Measurements from ENCODE around the gene UNC80.

The UNC80 gene

DNA sequence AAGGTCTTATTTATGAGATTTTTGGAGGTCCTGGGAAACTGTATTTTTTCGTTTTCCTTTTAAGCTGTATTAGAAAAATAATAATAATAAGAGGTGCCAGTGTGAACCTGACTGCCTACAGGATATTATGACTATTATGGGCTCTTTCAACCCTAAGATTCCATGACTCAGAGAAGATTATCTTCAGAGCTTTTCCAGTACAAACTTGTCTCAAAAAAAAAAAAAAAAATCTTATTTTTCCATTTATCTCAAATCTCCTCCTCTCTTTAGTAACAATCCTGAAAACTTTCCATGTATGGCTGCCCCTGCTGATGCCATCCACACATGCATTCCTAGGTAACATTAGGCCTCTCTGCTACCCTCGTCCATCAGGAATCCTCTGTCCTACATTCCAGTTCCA, 194.1 kb downstream of the UNC80 start:
- Histone ChIP-seq H3K4me2 (ENCODE audit: low read depth, low read length) (no peak overlapping the region), H3K4me3 (ENCODE audit: low read length) (no peak overlapping the region), H3F3A (ENCODE audit: insufficient read depth, low read length) (no peaks in the 10 kb centered on the region), H3K4me1 (ENCODE audit: low read length) (peaks cover 1% of the 10 kb centered on the region; the same call in 1 of the 2 replicates), H3K36me3 (replicated peaks; ENCODE audit: insufficient read depth, low read length) (no peaks in the 10 kb centered on the region), H3K9me2 (replicated peaks; ENCODE audit: insufficient read depth, low read length) (no peaks in the 10 kb centered on the region), H3K27me3 (replicated peaks; ENCODE audit: insufficient read depth, low read length) (no peaks in the 10 kb centered on the region), H4K20me1 (ENCODE audit: insufficient read depth, low read length) (no peaks in the 10 kb centered on the region), H3K9me3 (replicated peaks; ENCODE audit: insufficient read depth, low read length) (no peaks in the 10 kb centered on the region), H3K27ac (ENCODE audit: low read length) (no peak overlapping the region), H3K79me2 (ENCODE audit: low read length) (no peaks in the 10 kb centered on the region), H2AFZ (ENCODE audit: low read length) (no peak overlapping the region), H3K9ac (ENCODE audit: low read length) (no peak overlapping the region)
- no peak for TF ChIP-seq EZH2phosphoT487 (IDR thresholded peaks at IDR 0.05; ENCODE audit: low read length)
- TF ChIP-seq, protein P1, sequence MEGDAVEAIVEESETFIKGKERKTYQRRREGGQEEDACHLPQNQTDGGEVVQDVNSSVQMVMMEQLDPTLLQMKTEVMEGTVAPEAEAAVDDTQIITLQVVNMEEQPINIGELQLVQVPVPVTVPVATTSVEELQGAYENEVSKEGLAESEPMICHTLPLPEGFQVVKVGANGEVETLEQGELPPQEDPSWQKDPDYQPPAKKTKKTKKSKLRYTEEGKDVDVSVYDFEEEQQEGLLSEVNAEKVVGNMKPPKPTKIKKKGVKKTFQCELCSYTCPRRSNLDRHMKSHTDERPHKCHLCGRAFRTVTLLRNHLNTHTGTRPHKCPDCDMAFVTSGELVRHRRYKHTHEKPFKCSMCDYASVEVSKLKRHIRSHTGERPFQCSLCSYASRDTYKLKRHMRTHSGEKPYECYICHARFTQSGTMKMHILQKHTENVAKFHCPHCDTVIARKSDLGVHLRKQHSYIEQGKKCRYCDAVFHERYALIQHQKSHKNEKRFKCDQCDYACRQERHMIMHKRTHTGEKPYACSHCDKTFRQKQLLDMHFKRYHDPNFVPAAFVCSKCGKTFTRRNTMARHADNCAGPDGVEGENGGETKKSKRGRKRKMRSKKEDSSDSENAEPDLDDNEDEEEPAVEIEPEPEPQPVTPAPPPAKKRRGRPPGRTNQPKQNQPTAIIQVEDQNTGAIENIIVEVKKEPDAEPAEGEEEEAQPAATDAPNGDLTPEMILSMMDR (IDR thresholded peaks at IDR 0.05; ENCODE audit: low read length) = no peak
- DNase-seq = no peak

DNA sequence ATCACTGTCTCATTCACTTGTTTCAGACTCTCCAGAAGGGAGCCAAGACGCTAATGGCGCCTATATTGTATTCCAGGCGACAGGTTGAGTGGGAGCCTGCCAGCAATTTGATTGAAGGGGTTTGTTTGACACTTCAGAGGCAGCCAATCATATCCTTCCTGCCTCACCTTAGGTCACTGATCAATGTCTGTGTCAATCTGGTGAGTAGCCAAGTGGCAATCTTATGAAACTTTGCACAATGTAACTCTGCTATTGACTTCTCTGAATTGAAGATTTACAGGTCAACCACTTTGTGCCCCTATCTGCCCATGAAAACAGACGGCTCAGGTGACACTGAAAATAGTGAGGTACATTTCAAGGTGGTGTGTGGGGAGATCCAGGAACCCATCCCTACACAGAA, 198.1 kb downstream of the UNC80 start:
- TF ChIP-seq, protein P1 (IDR thresholded peaks at IDR 0.05; ENCODE audit: low read length) = no peak
- TF ChIP-seq EZH2phosphoT487 (IDR thresholded peaks at IDR 0.05; ENCODE audit: low read length) (no peak), EZH2 (optimal IDR thresholded peaks at IDR 0.05; ENCODE audit: low read depth, low read length) (no peak)

DNA sequence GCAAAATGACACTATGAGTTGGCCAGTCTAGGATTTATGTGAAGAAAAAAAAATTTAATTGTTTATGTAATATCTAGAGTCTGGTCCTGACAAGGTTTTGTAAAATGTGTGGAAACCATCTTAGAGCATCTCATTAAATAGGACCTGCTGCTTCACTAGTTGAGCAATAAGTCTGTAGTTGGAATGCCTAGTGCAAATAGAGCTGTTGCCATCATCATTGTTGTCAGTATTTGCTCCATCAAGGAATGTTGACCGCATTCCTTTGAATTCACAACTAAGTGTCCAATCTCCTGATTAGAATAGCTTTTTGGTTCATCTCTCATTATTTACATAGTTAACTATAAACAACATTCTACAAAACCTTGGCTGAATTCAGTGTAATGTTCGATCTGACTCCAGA, 198.6 kb downstream of the UNC80 start:
- no peaks in the 10 kb centered on the region for H3K36me3 ChIP-seq (replicated peaks; ENCODE audit: insufficient read depth, low read length)
- no peak for TF ChIP-seq EZH2phosphoT487 (IDR thresholded peaks at IDR 0.05; ENCODE audit: low read length)
- TF ChIP-seq, protein P1 (IDR thresholded peaks at IDR 0.05; ENCODE audit: low read length) = no peak
- no peak for TF ChIP-seq EZH2 (optimal IDR thresholded peaks at IDR 0.05; ENCODE audit: low read depth, low read length)
- no peak overlapping the region for H3K4me3 ChIP-seq (ENCODE audit: low read length)
- no peaks in the 10 kb centered on the region for H3F3A ChIP-seq (ENCODE audit: insufficient read depth, low read length)
- no peak overlapping the region for H3K4me2 ChIP-seq (ENCODE audit: low read depth, low read length)
- H4K20me1 ChIP-seq (ENCODE audit: insufficient read depth, low read length) = no peaks in the 10 kb centered on the region
- no peaks in the 10 kb centered on the region for H3K9me3 ChIP-seq (replicated peaks; ENCODE audit: insufficient read depth, low read length)
- H2AFZ ChIP-seq (ENCODE audit: low read length) = no peak overlapping the region
- no peaks in the 10 kb centered on the region for H3K9me2 ChIP-seq (replicated peaks; ENCODE audit: insufficient read depth, low read length)
- no peak overlapping the region for H3K27ac ChIP-seq (ENCODE audit: low read length)
- H3K9ac ChIP-seq (ENCODE audit: low read length) = no peak overlapping the region
- no peak for DNase-seq
- H3K79me2 ChIP-seq (ENCODE audit: low read length) = no peaks in the 10 kb centered on the region
- H3K4me1 ChIP-seq (ENCODE audit: low read length) = no peaks in the 10 kb centered on the region
- H3K27me3 ChIP-seq (replicated peaks; ENCODE audit: insufficient read depth, low read length) = no peaks in the 10 kb centered on the region

More for the DNA sequence above, 198.1 kb downstream of the UNC80 start:
- Histone ChIP-seq H3F3A (ENCODE audit: insufficient read depth, low read length) (no peaks in the 10 kb centered on the region), H3K36me3 (replicated peaks; ENCODE audit: insufficient read depth, low read length) (no peaks in the 10 kb centered on the region), H4K20me1 (ENCODE audit: insufficient read depth, low read length) (no peaks in the 10 kb centered on the region), H3K79me2 (ENCODE audit: low read length) (no peaks in the 10 kb centered on the region), H3K4me2 (ENCODE audit: low read depth, low read length) (no peak overlapping the region), H3K27ac (ENCODE audit: low read length) (no peak overlapping the region), H3K4me3 (ENCODE audit: low read length) (no peak overlapping the region), H3K9me2 (replicated peaks; ENCODE audit: insufficient read depth, low read length) (no peaks in the 10 kb centered on the region), H3K9me3 (replicated peaks; ENCODE audit: insufficient read depth, low read length) (no peaks in the 10 kb centered on the region), H3K27me3 (replicated peaks; ENCODE audit: insufficient read depth, low read length) (no peaks in the 10 kb centered on the region), H3K9ac (ENCODE audit: low read length) (no peak overlapping the region), H3K4me1 (ENCODE audit: low read length) (no peaks in the 10 kb centered on the region), H2AFZ (ENCODE audit: low read length) (no peak overlapping the region)
- no peak for DNase-seq

Data from MM.1S (cell line).